Activated naive CD4-positive, alpha-beta T cell treated with anti-CD3 and anti-CD28 coated beads for 36 hours (primary cell): ENCODE measurements around the gene MITF. TPM values are rescaled to one million over a fixed set of nuclear protein-coding genes. Genes with fewer than 3 reads are reported as not detected.
"Not testable (repeated sequence)": the region's sequence is repeated elsewhere in the genome, so short reads cannot be mapped to it uniquely, and the experiment has no call there.

Experiments used
- CTCF ChIA-PET: fragments of 350-600 bp; sonication (Branson Sonifier 250); formaldehyde crosslinking; loops from one replicate; lab custom pipeline; 2021; ENCODE audit warnings: antibody characterized with exemption; lab: Charles Lee
- DNase-seq: peaks from one replicate; pipeline ENCODE4 v3.0.0-alpha.2; 2020
- H3K27ac Mint-ChIP-seq: one replicate; pipeline ENCODE4 v1.8.0; 2021; ENCODE audit warnings: mild to moderate bottlenecking, mixed read lengths
- H3K27me3 Mint-ChIP-seq: one replicate; pipeline ENCODE4 v1.8.0; 2021; ENCODE audit warnings: low read depth, mixed read lengths
- H3K36me3 Mint-ChIP-seq: one replicate; pipeline ENCODE4 v1.8.0; 2021; ENCODE audit warnings: low read depth, mixed read lengths
- H3K4me1 Mint-ChIP-seq: one replicate; pipeline ENCODE4 v1.8.0; 2021; ENCODE audit warnings: low read depth, mixed read lengths
- H3K4me3 Mint-ChIP-seq: one replicate; pipeline ENCODE4 v1.8.0; 2021; ENCODE audit warnings: mild to moderate bottlenecking, moderate library complexity, mixed read lengths
- H3K9me3 Mint-ChIP-seq: one replicate; pipeline ENCODE4 v1.8.0; 2021; ENCODE audit warnings: mixed read lengths
- intact Hi-C: fragments of 100-400 bp; cut with micrococcal nuclease; formaldehyde crosslinking; loops from one replicate; pipeline ENCODE4 v1.15.1; 2023
- total RNA-seq, 2 experiments: library from RNA; stranded (reverse); gene quantifications; one replicate each; pipeline ENCODE4 v1.2.3, GENCODE V29; 2021

MITF gene
- total RNA-seq, 2 experiments from 2014 or later: not detected

- Mint-ChIP-seq H3K27me3 (peaks cover 3% of the 10 kb centered on the region), H3K27ac (no peak overlapping the region), H3K4me1 (no peaks in the 10 kb centered on the region), H3K36me3 (no peaks in the 10 kb centered on the region), H3K4me3 (no peak overlapping the region), H3K9me3 (no peaks in the 10 kb centered on the region)
- intact Hi-C loops: no loop called here
- no peak for DNase-seq
- CTCF ChIA-PET: no interaction called here
These were observed 163.1 kb downstream of the MITF start for GRCh38 chr3:69902386-69902785.

- H3K36me3 Mint-ChIP-seq: no peaks in the 10 kb centered on the region
- CTCF ChIA-PET: interaction anchor here (1.0 kb wide), 1 partner anchor 44 kb away, joined by 3 read pairs; no protein-coding TSS in a partner anchor
- DNase-seq: no peak
- H3K9me3 Mint-ChIP-seq: peaks cover 8% of the 10 kb centered on the region
- no peaks in the 10 kb centered on the region for H3K4me1 Mint-ChIP-seq
- no peak overlapping the region for H3K4me3 Mint-ChIP-seq
- no peak overlapping the region for H3K27ac Mint-ChIP-seq
- intact Hi-C loops: no loop called here
- peaks cover 6% of the 10 kb centered on the region for H3K27me3 Mint-ChIP-seq
These were observed 167.2 kb downstream of the MITF start for GRCh38 chr3:69906351-69906966.

GRCh38 chr3:69907554-69907953, 168.3 kb downstream of the MITF start:
- intact Hi-C loops: no loop called here
- Mint-ChIP-seq H3K36me3 (no peaks in the 10 kb centered on the region), H3K9me3 (peaks cover 8% of the 10 kb centered on the region), H3K27ac (no peak overlapping the region), H3K27me3 (peaks cover 6% of the 10 kb centered on the region), H3K4me3 (no peak overlapping the region), H3K4me1 (no peaks in the 10 kb centered on the region)
- DNase-seq: no peak
- CTCF ChIA-PET: interaction anchor here (1.0 kb wide), 1 partner anchor 43 kb away, joined by 3 read pairs; no protein-coding TSS in a partner anchor

- H3K27ac Mint-ChIP-seq, intact Hi-C loops: not testable (repeated sequence)
These were observed 170.6 kb downstream of the MITF start for GRCh38 chr3:69909859-69910258.

GRCh38 chr3:69913422-69913821, 174.2 kb downstream of the MITF start:
- intact Hi-C loops: no loop called here
- no peaks in the 10 kb centered on the region for H3K36me3 Mint-ChIP-seq
- no peak overlapping the region for H3K4me3 Mint-ChIP-seq
- CTCF ChIA-PET: no interaction called here
- DNase-seq: no peak
- no peaks in the 10 kb centered on the region for H3K4me1 Mint-ChIP-seq
- H3K27ac Mint-ChIP-seq: no peak overlapping the region
- H3K27me3 Mint-ChIP-seq: peaks cover 2% of the 10 kb centered on the region
- peaks cover 10% of the 10 kb centered on the region for H3K9me3 Mint-ChIP-seq

More at GRCh38 chr3:69909859-69910258, 170.6 kb downstream of the MITF start:
- H3K36me3 Mint-ChIP-seq, H3K27me3 Mint-ChIP-seq, H3K4me1 Mint-ChIP-seq, DNase-seq, H3K9me3 Mint-ChIP-seq, H3K4me3 Mint-ChIP-seq, CTCF ChIA-PET: not testable (repeated sequence)

GRCh38 chr3:69914395-69914794, 175.1 kb downstream of the MITF start:
- Mint-ChIP-seq H3K36me3 (no peaks in the 10 kb centered on the region), H3K27me3 (peaks cover 2% of the 10 kb centered on the region), H3K4me1 (no peaks in the 10 kb centered on the region), H3K27ac (no peak overlapping the region), H3K4me3 (no peak overlapping the region), H3K9me3 (peaks cover 6% of the 10 kb centered on the region)
- intact Hi-C loops: no loop called here
- DNase-seq: no peak
- CTCF ChIA-PET: no interaction called here

GRCh38 chr3:69915726-69916125, 176.5 kb downstream of the MITF start:
- CTCF ChIA-PET: no interaction called here
- peaks cover 2% of the 10 kb centered on the region for H3K9me3 Mint-ChIP-seq
- no peak overlapping the region for H3K4me3 Mint-ChIP-seq
- intact Hi-C loops: no loop called here
- H3K36me3 Mint-ChIP-seq: no peaks in the 10 kb centered on the region
- H3K4me1 Mint-ChIP-seq: no peaks in the 10 kb centered on the region
- no peak overlapping the region for H3K27ac Mint-ChIP-seq
- H3K27me3 Mint-ChIP-seq: no peaks in the 10 kb centered on the region
- no peak for DNase-seq

GRCh38 chr3:69920009-69920408, 180.7 kb downstream of the MITF start:
- CTCF ChIA-PET, DNase-seq, H3K9me3 Mint-ChIP-seq, H3K27ac Mint-ChIP-seq, H3K36me3 Mint-ChIP-seq, H3K4me3 Mint-ChIP-seq, H3K4me1 Mint-ChIP-seq, H3K27me3 Mint-ChIP-seq: not testable (repeated sequence)
- intact Hi-C loops: loop anchor here (1.0 kb wide), 1 partner anchor 28 kb away; no protein-coding TSS in a partner anchor

GRCh38 chr3:69921651-69922050, 182.4 kb downstream of the MITF start:
- intact Hi-C loops: no loop called here
- H3K36me3 Mint-ChIP-seq: no peaks in the 10 kb centered on the region
- peaks cover 5% of the 10 kb centered on the region for H3K27me3 Mint-ChIP-seq
- no peak overlapping the region for H3K4me3 Mint-ChIP-seq
- no peaks in the 10 kb centered on the region for H3K4me1 Mint-ChIP-seq
- CTCF ChIA-PET: no interaction called here
- H3K27ac Mint-ChIP-seq: no peak overlapping the region
- no peaks in the 10 kb centered on the region for H3K9me3 Mint-ChIP-seq
- no peak for DNase-seq

GRCh38 chr3:69922521-69923000, 183.3 kb downstream of the MITF start:
- Mint-ChIP-seq H3K4me1 (no peaks in the 10 kb centered on the region), H3K9me3 (no peaks in the 10 kb centered on the region), H3K27me3 (peaks cover 5% of the 10 kb centered on the region), H3K4me3 (no peak overlapping the region), H3K36me3 (no peaks in the 10 kb centered on the region), H3K27ac (no peak overlapping the region)
- CTCF ChIA-PET: no interaction called here
- intact Hi-C loops: no loop called here
- DNase-seq: no peak

GRCh38 chr3:69925506-69925905, 186.2 kb downstream of the MITF start:
- Mint-ChIP-seq H3K4me1 (no peaks in the 10 kb centered on the region), H3K4me3 (no peak overlapping the region), H3K27me3 (peaks cover 5% of the 10 kb centered on the region), H3K9me3 (no peaks in the 10 kb centered on the region), H3K36me3 (no peaks in the 10 kb centered on the region), H3K27ac (no peak overlapping the region)
- CTCF ChIA-PET: interaction anchor here (0.6 to 1.1 kb wide), 3 partner anchors 22 to 297 kb away, joined by 3 read pairs; no protein-coding TSS in a partner anchor
- no peak for DNase-seq
- intact Hi-C loops: no loop called here

- intact Hi-C loops: no loop called here
These were observed 187.1 kb downstream of the MITF start for GRCh38 chr3:69926385-69926784.

GRCh38 chr3:69927571-69927970, 188.3 kb downstream of the MITF start:
- no peak overlapping the region for H3K27ac Mint-ChIP-seq
- peaks cover 3% of the 10 kb centered on the region for H3K27me3 Mint-ChIP-seq
- no peak overlapping the region for H3K4me3 Mint-ChIP-seq
- H3K36me3 Mint-ChIP-seq: no peaks in the 10 kb centered on the region
- no peaks in the 10 kb centered on the region for H3K4me1 Mint-ChIP-seq
- intact Hi-C loops: no loop called here
- CTCF ChIA-PET: no interaction called here
- no peak for DNase-seq
- H3K9me3 Mint-ChIP-seq: no peaks in the 10 kb centered on the region

More at GRCh38 chr3:69926385-69926784, 187.1 kb downstream of the MITF start:
- CTCF ChIA-PET: no interaction called here
- Mint-ChIP-seq H3K27ac (no peak overlapping the region), H3K4me3 (no peak overlapping the region), H3K4me1 (no peaks in the 10 kb centered on the region), H3K27me3 (peaks cover 5% of the 10 kb centered on the region), H3K36me3 (no peaks in the 10 kb centered on the region), H3K9me3 (no peaks in the 10 kb centered on the region)
- DNase-seq: no peak
